PC-3 (cell line): ENCODE measurements around the gene EPS8L2. TPM values are rescaled to one million over a fixed set of nuclear protein-coding genes. Genes with fewer than 3 reads are reported as not detected.

Source experiments
- ATAC-seq: fragments of 200-7000 bp; cut with Tn5 transposase; 2 replicates; pipeline ENCODE4 v1.9.1; 2020; ENCODE audit warnings: mild to moderate bottlenecking, moderate library complexity
- BruUV-seq: library from RNA; stranded (reverse); fragments of 400-500 nt; replicated peaks from 2 replicates; lab custom pipeline; 2021; lab: Mats Ljungman, UMichigan
- CTCF ChIA-PET: fragments of 300-600 bp; sonication (Branson Sonifier 250); formaldehyde crosslinking; loops from one replicate; lab custom pipeline; 2022; ENCODE audit warnings: antibody characterized with exemption; lab: Charles Lee
- POLR2A ChIA-PET: fragments of 300-600 bp; sonication (Branson Sonifier 250); formaldehyde crosslinking; loops from one replicate; lab custom pipeline; 2022; ENCODE audit warnings: antibody characterized with exemption; ENCODE audit not compliant: unreplicated experiment; lab: Charles Lee
- DNase-seq: peaks from one replicate; pipeline ENCODE4 v3.0.0-alpha.2; 2015
- H2AFZ ChIP-seq: fragments of 300-600 bp; sonication (generic); 2 replicates; pipeline ENCODE4 v1.6.0; 2016; ENCODE audit warnings: antibody characterized with exemption, low read length
- H3F3A ChIP-seq: fragments of 300-600 bp; sonication (generic); one replicate; pipeline ENCODE4 v1.6.0; 2017; ENCODE audit warnings: antibody characterized with exemption, low read length, control low read depth, mild to moderate bottlenecking; ENCODE audit not compliant: unreplicated experiment
- H3K27ac ChIP-seq: fragments of 300-600 bp; sonication (generic); 2 replicates; pipeline ENCODE4 v1.5.1; 2016; ENCODE audit warnings: mild to moderate bottlenecking, low read length
- H3K27me3 ChIP-seq: fragments of 300-600 bp; sonication (generic); 2 replicates; pipeline ENCODE4 v1.6.1; 2016; ENCODE audit warnings: low read length, mixed read lengths
- H3K36me3 ChIP-seq: fragments of 300-600 bp; sonication (generic); 2 replicates; pipeline ENCODE4 v1.6.1; 2016; ENCODE audit warnings: low read depth, mixed run types, low read length, mixed read lengths
- H3K4me1 ChIP-seq: fragments of 300-600 bp; sonication (generic); 2 replicates; pipeline ENCODE4 v1.5.1; 2016; ENCODE audit warnings: low read length; ENCODE audit not compliant: insufficient read depth
- H3K4me2 ChIP-seq: fragments of 300-600 bp; sonication (generic); 2 replicates; pipeline ENCODE4 v1.6.0; 2016; ENCODE audit warnings: low read length
- H3K4me3 ChIP-seq: fragments of 300-600 bp; sonication (generic); 2 replicates; pipeline ENCODE4 v1.5.1; 2016; ENCODE audit warnings: mild to moderate bottlenecking, low read length, mixed read lengths
- H3K79me2 ChIP-seq: fragments of 300-600 bp; sonication (generic); 2 replicates; pipeline ENCODE4 v1.6.1; 2017; ENCODE audit warnings: low read length, mixed read lengths
- H3K9ac ChIP-seq: fragments of 300-600 bp; sonication (generic); 2 replicates; pipeline ENCODE4 v1.6.0; 2016; ENCODE audit warnings: mild to moderate bottlenecking, low read length
- H3K9me2 ChIP-seq: fragments of 300-600 bp; sonication (generic); replicated peaks from 2 replicates; pipeline ENCODE4 v1.6.1; 2016; ENCODE audit warnings: mixed run types, low read length, mixed read lengths
- H3K9me3 ChIP-seq: fragments of 300-600 bp; sonication (generic); 2 replicates; pipeline ENCODE4 v1.6.1; 2016; ENCODE audit warnings: low read length, mixed read lengths
- H4K20me1 ChIP-seq: fragments of 300-600 bp; sonication (generic); 2 replicates; pipeline ENCODE4 v1.6.1; 2016; ENCODE audit warnings: low read length, mixed read lengths
- EZH2 ChIP-seq: fragments of 300-600 bp; sonication (generic); IDR thresholded peaks from one replicate; pipeline ENCODE4 v1.6.1; 2017; ENCODE audit warnings: antibody characterized with exemption, mild to moderate bottlenecking, low read length; ENCODE audit not compliant: unreplicated experiment
- EZH2phosphoT487 ChIP-seq: fragments of 300-600 bp; sonication (generic); IDR thresholded peaks from 2 replicates; pipeline ENCODE4 v1.6.1; 2018; ENCODE audit warnings: mild to moderate bottlenecking, antibody characterized with exemption, low read length, borderline replicate concordance
- intact Hi-C: fragments of 100-400 bp; cut with micrococcal nuclease; formaldehyde crosslinking; loops from 2 replicates; pipeline ENCODE4 v1.9.0; 2023
- total RNA-seq: library from RNA; depleted of rRNA; stranded (reverse); fragments of >200 nt; gene quantifications from 2 replicates; pipeline ENCODE4 v1.2.3, GENCODE V29; 2014
- TF ChIP-seq, protein P1 (sequence below): fragments of 300-600 bp; sonication (generic); conservative IDR thresholded peaks from 2 replicates; pipeline ENCODE4 v1.5.1; 2017; ENCODE audit warnings: antibody characterized with exemption, low read depth, mild to moderate bottlenecking, low read length

The EPS8L2 gene
- total RNA-seq, 1 experiment from 2014 or later: 127 TPM

DNA sequence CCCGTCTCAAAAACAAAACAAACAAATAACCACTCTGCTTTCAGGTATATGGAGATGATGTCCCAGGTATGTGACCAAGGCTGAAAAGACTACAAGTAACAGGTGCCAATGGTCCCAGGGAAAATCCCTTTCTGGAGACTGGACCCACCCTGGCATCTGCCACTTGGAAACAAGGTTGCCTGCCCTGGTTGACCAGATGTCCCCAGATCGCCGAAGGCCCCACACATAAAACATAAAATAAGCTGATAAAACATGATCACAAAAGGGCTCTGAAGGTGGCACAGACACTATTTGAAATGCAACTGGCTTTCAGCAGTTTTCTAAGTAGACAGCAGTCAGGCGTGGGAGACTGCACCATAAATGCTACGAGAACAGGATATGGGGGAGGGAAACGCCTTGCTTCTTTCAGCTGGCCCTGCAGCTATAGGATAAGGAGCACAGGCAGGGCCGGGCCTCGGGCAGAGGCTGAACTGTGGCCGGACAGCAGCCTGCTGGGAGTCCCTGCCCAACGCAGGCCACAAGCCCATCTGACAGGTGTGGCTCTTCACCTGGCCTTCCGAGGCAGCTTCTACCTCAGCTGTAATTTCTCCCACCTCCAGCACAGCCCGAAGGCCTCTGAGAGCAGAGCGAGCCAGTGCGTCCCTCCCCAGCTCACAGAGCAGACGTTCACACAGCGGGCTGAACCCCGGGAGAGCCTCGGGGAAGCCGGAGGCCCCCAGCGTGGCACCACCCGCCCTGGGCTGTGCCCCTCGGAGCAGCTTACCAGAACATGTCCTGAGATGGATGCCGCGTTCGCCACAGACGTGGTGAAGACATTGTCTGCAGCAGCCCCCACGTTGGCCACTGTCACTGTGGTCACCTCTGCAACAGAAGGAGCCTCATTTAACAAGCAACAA is 15.0 kb upstream of the EPS8L2 start:
- H3K4me2 ChIP-seq: no peak overlapping the region
- H4K20me1 ChIP-seq: no peaks in the 10 kb centered on the region
- H3F3A ChIP-seq: no peaks in the 10 kb centered on the region
- H3K4me1 ChIP-seq: peaks cover 16% of the 10 kb centered on the region
- no peaks in the 10 kb centered on the region for H3K27me3 ChIP-seq
- H3K4me3 ChIP-seq: no peak overlapping the region
- DNase-seq (no peak), ATAC-seq (no peak)
- H3K27ac ChIP-seq: no peak overlapping the region
- no peaks in the 10 kb centered on the region for H3K9me3 ChIP-seq
- ChIA-PET POLR2A (no interaction called here), CTCF (no interaction called here)
- intact Hi-C loops: no loop called here
- no peak overlapping the region for H2AFZ ChIP-seq
- H3K9ac ChIP-seq: no peak overlapping the region
- H3K9me2 ChIP-seq: no peaks in the 10 kb centered on the region
- TF ChIP-seq EZH2phosphoT487: no peak
- TF ChIP-seq, protein P1, sequence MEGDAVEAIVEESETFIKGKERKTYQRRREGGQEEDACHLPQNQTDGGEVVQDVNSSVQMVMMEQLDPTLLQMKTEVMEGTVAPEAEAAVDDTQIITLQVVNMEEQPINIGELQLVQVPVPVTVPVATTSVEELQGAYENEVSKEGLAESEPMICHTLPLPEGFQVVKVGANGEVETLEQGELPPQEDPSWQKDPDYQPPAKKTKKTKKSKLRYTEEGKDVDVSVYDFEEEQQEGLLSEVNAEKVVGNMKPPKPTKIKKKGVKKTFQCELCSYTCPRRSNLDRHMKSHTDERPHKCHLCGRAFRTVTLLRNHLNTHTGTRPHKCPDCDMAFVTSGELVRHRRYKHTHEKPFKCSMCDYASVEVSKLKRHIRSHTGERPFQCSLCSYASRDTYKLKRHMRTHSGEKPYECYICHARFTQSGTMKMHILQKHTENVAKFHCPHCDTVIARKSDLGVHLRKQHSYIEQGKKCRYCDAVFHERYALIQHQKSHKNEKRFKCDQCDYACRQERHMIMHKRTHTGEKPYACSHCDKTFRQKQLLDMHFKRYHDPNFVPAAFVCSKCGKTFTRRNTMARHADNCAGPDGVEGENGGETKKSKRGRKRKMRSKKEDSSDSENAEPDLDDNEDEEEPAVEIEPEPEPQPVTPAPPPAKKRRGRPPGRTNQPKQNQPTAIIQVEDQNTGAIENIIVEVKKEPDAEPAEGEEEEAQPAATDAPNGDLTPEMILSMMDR: no peak
- TF ChIP-seq EZH2: no peak
- peaks cover 47% of the 10 kb centered on the region for H3K79me2 ChIP-seq
- H3K36me3 ChIP-seq: peaks cover 20% of the 10 kb centered on the region; the same call in 1 of the 2 replicates
- BruUV-seq: no TSS peak

DNA sequence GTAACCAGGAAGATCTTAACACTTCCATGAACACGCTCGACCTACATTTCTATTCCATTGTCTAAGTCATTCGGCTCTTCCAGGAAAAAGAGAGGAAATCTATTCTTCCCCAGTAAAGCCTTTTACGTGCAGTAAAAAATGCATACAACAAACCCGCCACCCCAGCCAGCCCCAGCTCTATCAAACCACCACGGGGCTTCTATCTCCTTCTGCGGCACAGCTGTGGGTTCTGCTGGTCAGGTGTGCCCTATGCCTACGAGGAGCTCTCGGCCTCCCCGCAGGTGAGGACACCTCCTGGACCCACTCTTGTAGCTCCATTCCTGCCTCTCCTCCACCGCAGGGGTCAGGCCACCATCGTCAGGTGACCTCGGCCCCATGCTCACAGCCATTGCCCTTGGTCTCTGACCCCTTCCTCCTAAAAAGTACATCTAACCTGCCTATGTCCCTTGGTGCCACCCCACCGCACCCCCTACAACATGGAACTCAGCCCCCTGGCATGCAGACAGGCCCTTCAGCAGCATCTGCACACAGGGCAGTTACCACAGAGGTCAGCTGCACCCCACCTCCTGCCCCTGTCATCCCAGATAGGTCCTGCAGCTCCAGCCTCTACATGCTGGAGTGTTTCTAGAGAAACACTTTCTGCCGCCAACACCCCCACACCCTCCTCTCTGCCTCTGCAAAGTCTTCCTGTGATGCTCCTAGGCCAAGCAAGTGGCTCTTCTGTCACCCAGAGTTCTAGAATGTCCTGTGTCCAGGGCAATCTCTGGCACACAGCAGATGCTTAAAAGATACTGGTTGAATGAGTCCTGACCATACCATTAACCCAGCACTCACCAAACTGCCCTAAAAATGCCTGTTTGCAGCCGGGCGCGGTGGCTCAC is 14.1 kb upstream of the EPS8L2 start:
- no peaks in the 10 kb centered on the region for H3F3A ChIP-seq
- no peak for DNase-seq
- H4K20me1 ChIP-seq: no peaks in the 10 kb centered on the region
- no peak for ATAC-seq
- no peaks in the 10 kb centered on the region for H3K27me3 ChIP-seq
- intact Hi-C loops: no loop called here
- no peak overlapping the region for H3K4me2 ChIP-seq
- H2AFZ ChIP-seq: no peak overlapping the region
- ChIA-PET CTCF (no interaction called here), POLR2A (no interaction called here)
- peaks cover 20% of the 10 kb centered on the region for H3K4me1 ChIP-seq
- no peak overlapping the region for H3K9ac ChIP-seq
- no peak overlapping the region for H3K4me3 ChIP-seq
- H3K79me2 ChIP-seq: peaks cover 56% of the 10 kb centered on the region
- BruUV-seq: no TSS peak
- TF ChIP-seq EZH2: no peak
- peaks cover 15% of the 10 kb centered on the region; the same call in 1 of the 2 replicates for H3K36me3 ChIP-seq
- H3K9me2 ChIP-seq: no peaks in the 10 kb centered on the region
- H3K27ac ChIP-seq: no peak overlapping the region
- no peaks in the 10 kb centered on the region for H3K9me3 ChIP-seq

DNA sequence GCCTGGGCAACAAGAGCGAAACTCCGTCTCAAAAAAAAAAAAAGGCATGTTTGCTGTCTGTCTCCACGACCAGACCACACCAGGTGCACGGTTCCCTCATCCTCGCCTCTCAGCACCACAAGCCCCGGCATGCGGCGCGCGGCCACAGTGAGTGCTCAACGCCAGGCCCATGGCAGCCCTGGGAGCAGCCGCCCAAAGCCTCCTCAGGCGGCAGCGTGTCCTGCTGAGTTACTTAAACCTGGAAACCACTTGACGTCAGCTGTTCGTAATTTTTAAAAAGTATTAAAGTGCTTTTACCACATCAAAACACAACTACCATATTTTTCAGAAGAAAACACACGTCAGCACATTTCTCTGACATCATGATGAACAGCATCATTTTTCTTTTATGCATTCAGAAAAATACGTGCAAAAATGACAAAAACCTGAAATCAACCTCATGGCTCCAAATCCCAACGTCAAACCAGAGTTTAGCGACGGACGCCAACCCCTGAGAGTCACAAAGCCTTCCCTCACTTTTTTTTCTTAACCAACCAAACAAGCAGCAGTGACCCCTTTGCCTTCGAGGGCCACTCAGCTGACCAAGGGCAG is 13.1 kb upstream of the EPS8L2 start:
- TF ChIP-seq EZH2: no peak
- TF ChIP-seq, protein P1: no peak
- TF ChIP-seq EZH2phosphoT487: no peak
- Histone ChIP-seq H3F3A (no peaks in the 10 kb centered on the region), H3K27me3 (no peaks in the 10 kb centered on the region), H3K4me2 (peak overlapping the region; percentile 81), H3K9ac (peak overlapping the region; percentile 28; the same call in 1 of the 2 replicates), H3K9me2 (no peaks in the 10 kb centered on the region), H3K4me3 (peak overlapping the region; percentile 57), H3K79me2 (peaks cover 66% of the 10 kb centered on the region), H4K20me1 (no peaks in the 10 kb centered on the region), H3K9me3 (no peaks in the 10 kb centered on the region), H2AFZ (no peak overlapping the region), H3K4me1 (peaks cover 29% of the 10 kb centered on the region), H3K36me3 (peaks cover 12% of the 10 kb centered on the region; the same call in 1 of the 2 replicates), H3K27ac (no peak overlapping the region)
- ChIA-PET POLR2A (no interaction called here), CTCF (no interaction called here)
- intact Hi-C loops: no loop called here
- no peak for DNase-seq
- no peak for ATAC-seq
- TSS peak; percentile 27 for BruUV-seq
